ENCODE results near the gene GGPS1.
"Not testable (repeated sequence)": the region's sequence is repeated elsewhere in the genome, so short reads cannot be mapped to it uniquely, and the experiment has no call there.

GGPS1 gene

GRCh38 chr1:235328271-235329138, at the start of gene GGPS1:
Gene GGPS1 (plus strand): TSS chr1:235328570. CDS start chr1:235335265, 6,695 bp downstream.
- DNase-seq (ENCODE audit: low read depth in 1 of 2, low spot score in 1 of 2) = peak; percentile 97 to 98

DNA sequence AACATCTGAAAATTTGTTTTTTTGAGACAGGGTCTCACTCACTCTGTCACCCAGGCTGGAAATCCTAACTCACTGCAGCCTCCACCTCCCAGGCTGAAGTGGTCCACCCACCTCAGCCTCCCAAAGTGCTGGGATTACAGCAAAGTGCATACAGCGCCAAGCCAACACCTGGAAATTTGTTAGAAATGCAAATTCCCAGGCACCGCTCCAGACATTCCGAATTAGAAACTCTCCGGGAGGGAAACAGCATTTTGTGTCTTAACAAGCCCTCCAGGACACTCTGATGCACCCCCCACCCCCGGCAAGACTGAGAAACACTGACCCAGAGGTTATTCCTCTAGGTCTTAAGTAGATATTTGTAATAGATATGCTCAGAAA, 49.5 kb upstream of the GGPS1 start:
- no peak for DNase-seq (ENCODE audit: low read depth in 1 of 2, low spot score in 1 of 2)

GRCh38 chr1:235279694-235280093, 48.7 kb upstream of the GGPS1 start:
- DNase-seq (ENCODE audit: low read depth in 1 of 2, low spot score in 1 of 2) = no peak

DNA sequence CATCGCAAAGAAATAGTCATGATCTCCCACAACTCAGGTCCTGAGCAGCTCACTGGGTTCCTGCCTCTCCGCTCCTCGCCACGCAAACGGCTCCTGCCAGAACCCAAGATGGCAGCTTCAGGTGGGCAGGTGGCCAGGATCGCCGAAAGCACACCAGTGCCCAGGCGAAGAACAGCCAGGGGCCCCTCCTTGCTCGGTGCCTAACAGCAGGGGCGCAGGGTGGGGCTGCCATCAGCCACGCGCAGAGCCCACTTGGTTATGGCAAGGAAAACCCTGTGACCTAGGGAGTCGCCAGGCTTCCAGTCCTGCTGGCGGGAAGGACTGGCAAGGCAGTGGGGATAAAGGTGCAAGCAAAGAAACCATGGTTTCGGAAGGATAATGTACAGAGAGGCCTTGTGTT, 47.9 kb upstream of the GGPS1 start:
- no peak for DNase-seq (ENCODE audit: low read depth in 1 of 2, low spot score in 1 of 2)

DNA sequence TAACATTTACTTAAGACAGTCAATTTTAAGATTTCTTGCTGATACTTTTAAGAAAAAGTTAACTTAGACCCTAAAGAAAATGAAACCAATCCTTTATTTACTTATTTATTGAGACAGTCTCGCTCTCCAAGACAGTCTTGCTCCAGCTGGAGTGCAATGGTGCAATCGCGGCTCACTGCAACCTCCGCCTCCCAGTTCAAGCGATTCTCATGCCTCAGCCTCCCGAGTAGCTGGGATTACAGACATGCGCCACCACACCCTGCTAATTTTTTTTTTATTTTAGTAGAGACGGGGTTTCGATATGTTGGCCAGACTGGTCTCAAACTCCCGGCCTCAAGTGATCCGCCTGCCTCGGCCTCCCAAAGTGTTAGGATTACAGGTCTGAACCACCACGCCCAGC, 44.7 kb upstream of the GGPS1 start:
- not testable (repeated sequence) for DNase-seq (ENCODE audit: low read depth in 1 of 2, low spot score in 1 of 2)

- no peak for DNase-seq (ENCODE audit: low read depth in 1 of 2, low spot score in 1 of 2)
Measured at GRCh38 chr1:235284231-235284769, 44.1 kb upstream of the GGPS1 start.

DNA sequence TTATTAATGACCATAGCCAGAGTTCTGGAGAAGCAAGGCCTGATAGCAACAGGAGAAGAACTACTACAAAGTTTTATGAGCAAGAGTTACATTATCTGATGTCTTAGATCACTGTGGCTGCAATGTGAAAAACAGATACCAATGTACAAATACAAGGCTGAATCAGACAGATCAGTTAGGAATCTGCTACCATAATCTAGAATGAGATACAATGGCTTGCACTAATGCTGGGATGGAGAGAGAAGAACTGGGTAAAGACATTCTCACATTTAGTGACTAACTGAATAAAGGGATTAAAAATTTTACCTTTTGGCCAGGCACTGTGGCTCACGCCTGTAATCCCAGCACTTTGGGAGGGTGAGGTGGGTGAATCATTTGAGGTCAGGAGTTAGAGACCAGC, 41.7 kb upstream of the GGPS1 start:
- DNase-seq (ENCODE audit: low read depth in 1 of 2, low spot score in 1 of 2) = no peak

DNA sequence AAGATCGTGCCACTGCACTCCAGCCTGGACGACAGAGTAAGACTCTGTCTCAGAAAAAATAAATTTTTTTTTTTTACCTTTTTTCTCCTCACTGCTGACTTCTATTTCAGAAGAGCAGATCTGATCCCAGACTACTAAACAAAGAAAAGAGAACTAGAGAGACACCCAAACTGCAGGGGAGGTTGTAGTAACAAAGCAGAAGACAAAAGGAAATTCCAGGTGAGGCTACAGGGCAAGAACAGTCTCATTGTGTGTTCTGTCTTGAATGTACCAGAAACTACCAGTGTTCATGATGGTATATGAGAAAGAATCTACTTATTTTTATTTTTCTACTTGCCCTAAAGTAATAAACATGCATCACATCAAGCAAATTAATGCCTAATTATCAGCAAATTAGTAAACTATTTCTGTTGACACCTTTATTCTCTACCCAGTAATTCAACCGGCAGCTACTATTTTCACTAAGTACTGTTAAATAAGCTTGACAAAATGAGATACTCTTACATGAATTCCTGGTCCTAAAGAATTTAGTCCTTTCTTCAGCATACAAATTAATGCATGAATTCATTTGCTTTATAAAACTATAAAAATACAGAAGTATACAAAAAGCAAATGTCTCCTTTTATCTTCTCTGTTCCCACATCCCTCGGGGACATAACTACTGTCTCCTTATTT, 41.0 kb upstream of the GGPS1 start:
- DNase-seq (ENCODE audit: low read depth in 1 of 2, low spot score in 1 of 2) = no peak

DNA sequence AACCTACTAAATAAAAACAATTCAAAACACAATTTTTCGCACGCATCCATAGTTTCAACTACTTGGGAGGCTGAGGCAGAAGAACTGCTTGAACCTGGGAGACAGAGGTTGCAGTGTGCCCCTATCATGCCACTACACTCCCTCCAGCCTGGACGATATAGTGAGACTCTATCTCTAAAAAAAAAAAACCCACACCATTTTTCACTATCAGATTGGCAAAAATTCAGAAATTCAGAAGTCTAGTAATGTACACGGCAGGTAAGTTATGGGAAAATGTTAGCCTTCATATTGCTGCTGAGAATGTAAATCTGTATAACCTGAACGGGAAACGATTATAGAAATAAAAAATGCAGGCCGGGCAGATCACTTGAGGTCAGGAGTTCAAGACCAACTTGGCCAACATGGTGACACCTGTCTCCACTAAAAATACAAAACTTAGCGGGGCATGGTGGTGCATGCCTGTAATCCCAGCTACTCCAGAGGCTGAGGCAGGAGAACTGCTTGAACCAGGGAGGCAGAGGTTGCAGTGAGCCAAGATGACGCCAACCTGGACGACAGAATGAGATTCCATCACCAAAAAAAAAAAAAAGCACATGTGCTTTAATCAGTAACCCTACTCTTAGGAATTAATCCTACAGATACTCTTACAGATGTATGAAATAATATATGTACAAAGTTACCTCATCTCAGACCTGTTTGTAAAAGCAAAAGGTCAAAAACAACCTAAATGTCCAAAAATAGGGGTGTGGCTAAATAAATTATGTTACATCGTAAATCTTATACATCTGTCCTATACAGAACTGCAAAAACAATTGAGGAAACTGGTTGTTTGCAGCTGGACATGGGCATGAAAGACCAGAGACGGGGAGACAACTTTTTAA, 38.3 kb upstream of the GGPS1 start:
- no peak for DNase-seq (ENCODE audit: low read depth in 1 of 2, low spot score in 1 of 2)

- DNase-seq (ENCODE audit: low read depth in 1 of 2, low spot score in 1 of 2) = no peak
Measured at GRCh38 chr1:235290740-235291502, 37.4 kb upstream of the GGPS1 start.

DNA sequence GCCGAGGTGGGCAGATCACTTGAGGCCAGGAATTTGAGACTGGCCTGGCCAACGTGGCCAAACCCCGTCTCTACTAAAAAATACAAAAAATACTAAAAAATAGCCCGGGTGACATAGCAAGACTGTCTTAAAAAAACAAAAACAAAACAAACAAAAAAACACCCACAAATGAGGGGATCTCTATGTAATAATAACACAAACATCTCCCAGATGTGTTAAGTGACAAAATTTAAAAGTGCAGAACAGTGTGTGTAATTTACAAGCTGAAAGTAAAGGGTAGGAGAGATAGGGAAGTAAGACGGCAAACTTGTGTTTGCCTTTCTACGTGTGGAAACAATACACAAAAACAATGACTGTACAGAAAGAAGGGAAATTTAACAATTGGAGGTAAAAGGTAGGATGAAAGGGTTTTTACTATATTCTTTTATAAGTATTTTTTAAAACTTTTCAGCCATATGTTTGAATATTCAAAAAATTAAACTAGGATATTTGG, 36.7 kb upstream of the GGPS1 start:
- DNase-seq (ENCODE audit: low read depth in 1 of 2, low spot score in 1 of 2) = no peak

DNA sequence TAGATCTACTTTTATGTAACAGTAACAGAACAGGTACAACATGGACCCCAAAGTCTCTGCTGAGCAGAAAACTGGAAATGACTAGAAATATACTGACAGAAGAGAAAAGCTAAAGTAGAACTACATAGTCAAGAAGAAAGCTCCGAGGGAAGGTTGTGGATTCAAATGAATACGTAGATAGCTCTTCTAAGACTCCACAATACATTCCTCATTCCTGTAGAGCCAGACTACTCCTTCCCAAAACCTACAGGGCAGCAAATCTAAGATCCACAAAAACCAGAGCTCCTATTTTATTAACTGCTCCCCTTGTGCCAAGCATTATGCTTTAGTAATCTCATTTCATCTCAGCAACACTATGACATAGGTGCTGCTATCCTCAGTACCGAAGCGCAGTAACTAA, 35.6 kb upstream of the GGPS1 start:
- DNase-seq (ENCODE audit: low read depth in 1 of 2, low spot score in 1 of 2) = no peak

GRCh38 chr1:235293322-235293942, 34.9 kb upstream of the GGPS1 start:
- no peak for DNase-seq (ENCODE audit: low read depth in 1 of 2, low spot score in 1 of 2)

DNA sequence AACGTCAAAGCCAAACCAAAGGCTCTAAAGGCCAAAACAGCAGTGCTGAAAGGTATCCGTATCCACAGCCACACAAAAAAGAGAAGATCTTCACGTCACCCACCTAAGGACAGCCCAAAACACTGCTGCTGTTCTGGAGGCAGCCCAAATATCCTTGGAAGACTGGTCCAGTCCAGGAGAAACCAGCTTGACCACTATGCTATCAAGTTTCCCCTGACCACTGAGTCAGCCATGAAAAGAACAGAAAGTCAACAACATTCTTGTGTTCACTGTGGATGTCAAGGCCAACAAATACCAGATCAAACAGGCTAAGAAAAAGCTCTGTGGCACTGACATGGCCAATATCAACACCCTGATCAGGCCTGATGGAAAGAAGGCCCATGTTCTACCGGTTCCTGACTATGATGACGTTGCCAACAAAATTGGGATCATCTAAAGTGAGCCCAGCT, 32.4 kb upstream of the GGPS1 start:
- DNase-seq (ENCODE audit: low read depth in 1 of 2, low spot score in 1 of 2) = no peak

DNA sequence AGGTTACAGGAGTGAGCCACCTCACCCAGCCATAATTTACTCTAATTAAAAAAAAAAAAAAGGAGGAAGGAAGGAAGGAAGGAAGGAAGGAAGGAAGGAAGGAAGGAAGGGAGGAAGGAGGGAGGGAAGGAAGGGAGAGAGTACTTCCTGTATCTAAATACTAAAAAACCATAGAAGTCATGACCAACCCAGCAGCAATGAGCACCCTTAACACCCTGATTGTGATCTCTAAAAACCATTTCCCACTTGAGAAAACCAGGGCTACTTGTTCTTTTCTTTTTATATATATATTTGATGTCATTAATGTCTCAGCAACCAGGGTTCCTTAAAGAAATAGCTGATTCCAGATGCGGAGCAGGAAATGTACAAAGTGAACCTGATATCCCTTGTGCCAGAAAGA, 31.6 kb upstream of the GGPS1 start:
- DNase-seq (ENCODE audit: low read depth in 1 of 2, low spot score in 1 of 2) = no peak

- no peak for DNase-seq (ENCODE audit: low read depth in 1 of 2, low spot score in 1 of 2)
Measured at GRCh38 chr1:235297579-235297978, 30.8 kb upstream of the GGPS1 start.

DNA sequence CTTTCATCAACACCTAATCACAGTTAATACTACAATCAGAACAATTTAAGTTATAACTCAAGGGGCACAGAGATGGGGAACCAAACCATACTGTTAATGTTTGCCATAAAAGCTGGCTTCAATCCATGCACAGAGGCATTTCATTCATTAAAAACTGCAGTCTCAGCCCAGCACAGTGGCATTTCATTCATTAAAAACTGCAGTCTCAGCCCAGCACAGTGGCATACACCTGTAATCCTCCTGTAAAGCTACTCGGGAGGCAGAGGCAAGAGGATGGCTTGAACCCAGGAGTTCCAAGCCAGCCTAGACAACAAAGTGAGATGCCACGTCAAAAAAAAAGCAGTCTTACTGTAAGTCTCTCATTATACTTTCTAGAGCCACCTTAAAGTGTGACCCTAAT, 29.6 kb upstream of the GGPS1 start:
- no peak for DNase-seq (ENCODE audit: low read depth in 1 of 2, low spot score in 1 of 2)

GRCh38 chr1:235299169-235299858, 29.1 kb upstream of the GGPS1 start:
- no peak for DNase-seq (ENCODE audit: low read depth in 1 of 2, low spot score in 1 of 2)

DNA sequence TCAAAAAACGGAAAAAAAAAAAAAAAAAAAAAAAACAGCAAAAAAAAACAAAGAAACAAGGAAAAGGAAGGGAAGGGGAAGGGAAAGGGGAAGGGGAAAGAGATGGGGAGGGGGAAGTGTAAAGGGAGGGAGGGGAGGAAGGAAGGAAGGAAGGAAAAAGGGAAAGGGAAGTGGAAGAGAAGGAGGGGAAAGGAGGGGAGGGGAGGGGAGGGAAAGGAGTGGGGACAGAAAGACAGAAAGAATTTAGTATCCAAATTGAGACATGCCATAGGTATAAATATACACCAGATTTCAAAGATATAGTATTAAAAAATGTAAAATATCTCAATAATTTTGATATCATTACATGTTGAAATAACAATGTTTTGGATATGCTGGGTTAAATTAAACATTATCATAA, 26.2 kb upstream of the GGPS1 start:
- no peak for DNase-seq (ENCODE audit: low read depth in 1 of 2, low spot score in 1 of 2)
